ENCODE measurements around the gene DNAJC13.

DNAJC13 gene

GRCh38 chr3:132537297-132537696, 120.0 kb downstream of the DNAJC13 start:
- H3K9me3 ChIP-seq (ENCODE audit: control insufficient read depth in 1 of 2, low read length in 2 of 2): no peaks in the 10 kb centered on the region
- H3K4me1 ChIP-seq (ENCODE audit: control insufficient read depth in 1 of 2, insufficient read depth in 2 of 2, low read length in 2 of 2): peaks cover 0 to 4% of the 10 kb centered on the region in 2 donors
- H3K27ac ChIP-seq (ENCODE audit: low read depth, low read length): no peak overlapping the region
- peaks cover 3 to 45% of the 10 kb centered on the region in 2 donors for H3K36me3 ChIP-seq (ENCODE audit: control insufficient read depth in 1 of 2, insufficient read depth in 2 of 2, low read length in 2 of 2)
- H3K4me3 ChIP-seq (ENCODE audit: low read depth in 1 of 2, low read length in 2 of 2): no peak overlapping the region
- H3K27me3 ChIP-seq (ENCODE audit: control insufficient read depth in 1 of 2, insufficient read depth in 2 of 2, low read length in 2 of 2): no peaks in the 10 kb centered on the region
- no peak overlapping the region for H3K9ac ChIP-seq (ENCODE audit: low read depth in 1 of 2, low read length in 2 of 2)

- Histone ChIP-seq H3K9ac (ENCODE audit: low read depth in 1 of 2, low read length in 2 of 2) (no peak overlapping the region), H3K4me3 (ENCODE audit: low read depth in 1 of 2, low read length in 2 of 2) (no peak overlapping the region), H3K27ac (ENCODE audit: low read depth, low read length) (no peak overlapping the region), H3K36me3 (ENCODE audit: control insufficient read depth in 1 of 2, insufficient read depth in 2 of 2, low read length in 2 of 2) (peaks cover 3 to 45% of the 10 kb centered on the region in 2 donors), H3K9me3 (ENCODE audit: control insufficient read depth in 1 of 2, low read length in 2 of 2) (no peaks in the 10 kb centered on the region), H3K4me1 (ENCODE audit: control insufficient read depth in 1 of 2, insufficient read depth in 2 of 2, low read length in 2 of 2) (peaks cover 0 to 4% of the 10 kb centered on the region in 2 donors), H3K27me3 (ENCODE audit: control insufficient read depth in 1 of 2, insufficient read depth in 2 of 2, low read length in 2 of 2) (no peaks in the 10 kb centered on the region)
Observed at GRCh38 chr3:132538072-132538471, 120.8 kb downstream of the DNAJC13 start.

GRCh38 chr3:132539681-132540080, 122.4 kb downstream of the DNAJC13 start:
- Histone ChIP-seq H3K4me1 (ENCODE audit: control insufficient read depth in 1 of 2, insufficient read depth in 2 of 2, low read length in 2 of 2) (peaks cover 0 to 4% of the 10 kb centered on the region in 2 donors), H3K27me3 (ENCODE audit: control insufficient read depth in 1 of 2, insufficient read depth in 2 of 2, low read length in 2 of 2) (no peaks in the 10 kb centered on the region), H3K36me3 (ENCODE audit: control insufficient read depth in 1 of 2, insufficient read depth in 2 of 2, low read length in 2 of 2) (peaks cover 3 to 38% of the 10 kb centered on the region in 2 donors), H3K9me3 (ENCODE audit: control insufficient read depth in 1 of 2, low read length in 2 of 2) (no peaks in the 10 kb centered on the region), H3K9ac (ENCODE audit: low read depth in 1 of 2, low read length in 2 of 2) (no peak overlapping the region), H3K4me3 (ENCODE audit: low read depth in 1 of 2, low read length in 2 of 2) (no peak overlapping the region), H3K27ac (ENCODE audit: low read depth, low read length) (no peak overlapping the region)

GRCh38 chr3:132542577-132542976, 125.3 kb downstream of the DNAJC13 start:
- H3K36me3 ChIP-seq (ENCODE audit: control insufficient read depth in 1 of 2, insufficient read depth in 2 of 2, low read length in 2 of 2): peaks cover 3 to 38% of the 10 kb centered on the region in 2 donors
- H3K9ac ChIP-seq (ENCODE audit: low read depth in 1 of 2, low read length in 2 of 2): no peak overlapping the region
- H3K4me3 ChIP-seq (ENCODE audit: low read depth in 1 of 2, low read length in 2 of 2): no peak overlapping the region
- H3K27me3 ChIP-seq (ENCODE audit: control insufficient read depth in 1 of 2, insufficient read depth in 2 of 2, low read length in 2 of 2): no peaks in the 10 kb centered on the region
- H3K27ac ChIP-seq (ENCODE audit: low read depth, low read length): no peak overlapping the region
- H3K9me3 ChIP-seq (ENCODE audit: control insufficient read depth in 1 of 2, low read length in 2 of 2): no peaks in the 10 kb centered on the region
- H3K4me1 ChIP-seq (ENCODE audit: control insufficient read depth in 1 of 2, insufficient read depth in 2 of 2, low read length in 2 of 2): peaks cover 0 to 4% of the 10 kb centered on the region in 2 donors

- Histone ChIP-seq H3K4me1 (ENCODE audit: control insufficient read depth in 1 of 2, insufficient read depth in 2 of 2, low read length in 2 of 2) (no peaks in the 10 kb centered on the region), H3K36me3 (ENCODE audit: control insufficient read depth in 1 of 2, insufficient read depth in 2 of 2, low read length in 2 of 2) (peaks cover 3 to 34% of the 10 kb centered on the region in 2 donors), H3K4me3 (ENCODE audit: low read depth in 1 of 2, low read length in 2 of 2) (no peak overlapping the region), H3K9me3 (ENCODE audit: control insufficient read depth in 1 of 2, low read length in 2 of 2) (no peaks in the 10 kb centered on the region), H3K9ac (ENCODE audit: low read depth in 1 of 2, low read length in 2 of 2) (no peak overlapping the region), H3K27ac (ENCODE audit: low read depth, low read length) (no peak overlapping the region), H3K27me3 (ENCODE audit: control insufficient read depth in 1 of 2, insufficient read depth in 2 of 2, low read length in 2 of 2) (no peaks in the 10 kb centered on the region)
Observed at GRCh38 chr3:132543011-132543739, 125.9 kb downstream of the DNAJC13 start.

GRCh38 chr3:132544130-132544529, 126.8 kb downstream of the DNAJC13 start:
- Histone ChIP-seq H3K4me1 (ENCODE audit: control insufficient read depth in 1 of 2, insufficient read depth in 2 of 2, low read length in 2 of 2) (no peaks in the 10 kb centered on the region), H3K4me3 (ENCODE audit: low read depth in 1 of 2, low read length in 2 of 2) (no peak overlapping the region), H3K9me3 (ENCODE audit: control insufficient read depth in 1 of 2, low read length in 2 of 2) (no peaks in the 10 kb centered on the region), H3K9ac (ENCODE audit: low read depth in 1 of 2, low read length in 2 of 2) (no peak overlapping the region), H3K27ac (ENCODE audit: low read depth, low read length) (no peak overlapping the region), H3K27me3 (ENCODE audit: control insufficient read depth in 1 of 2, insufficient read depth in 2 of 2, low read length in 2 of 2) (no peaks in the 10 kb centered on the region), H3K36me3 (ENCODE audit: control insufficient read depth in 1 of 2, insufficient read depth in 2 of 2, low read length in 2 of 2) (peaks cover 0 to 30% of the 10 kb centered on the region in 2 donors)

- H3K36me3 ChIP-seq (ENCODE audit: control insufficient read depth in 1 of 2, insufficient read depth in 2 of 2, low read length in 2 of 2): peaks cover 0 to 16% of the 10 kb centered on the region in 2 donors
Observed at GRCh38 chr3:132545471-132545870, 128.2 kb downstream of the DNAJC13 start.

GRCh38 chr3:132549169-132549568, 131.9 kb downstream of the DNAJC13 start:
- no peaks in the 10 kb centered on the region for H3K9me3 ChIP-seq (ENCODE audit: control insufficient read depth in 1 of 2, low read length in 2 of 2)
- no peak overlapping the region for H3K9ac ChIP-seq (ENCODE audit: low read depth in 1 of 2, low read length in 2 of 2)
- H3K27me3 ChIP-seq (ENCODE audit: control insufficient read depth in 1 of 2, insufficient read depth in 2 of 2, low read length in 2 of 2): no peaks in the 10 kb centered on the region
- H3K4me3 ChIP-seq (ENCODE audit: low read depth in 1 of 2, low read length in 2 of 2): no peak overlapping the region
- no peak overlapping the region for H3K27ac ChIP-seq (ENCODE audit: low read depth, low read length)
- H3K4me1 ChIP-seq (ENCODE audit: control insufficient read depth in 1 of 2, insufficient read depth in 2 of 2, low read length in 2 of 2): peaks cover 4 to 11% of the 10 kb centered on the region in 2 donors
- H3K36me3 ChIP-seq (ENCODE audit: control insufficient read depth in 1 of 2, insufficient read depth in 2 of 2, low read length in 2 of 2): no peaks in the 10 kb centered on the region

More at GRCh38 chr3:132545471-132545870, 128.2 kb downstream of the DNAJC13 start:
- Histone ChIP-seq H3K4me3 (ENCODE audit: low read depth in 1 of 2, low read length in 2 of 2) (no peak overlapping the region), H3K27me3 (ENCODE audit: control insufficient read depth in 1 of 2, insufficient read depth in 2 of 2, low read length in 2 of 2) (no peaks in the 10 kb centered on the region), H3K9ac (ENCODE audit: low read depth in 1 of 2, low read length in 2 of 2) (no peak overlapping the region), H3K9me3 (ENCODE audit: control insufficient read depth in 1 of 2, low read length in 2 of 2) (no peaks in the 10 kb centered on the region), H3K27ac (ENCODE audit: low read depth, low read length) (no peak overlapping the region), H3K4me1 (ENCODE audit: control insufficient read depth in 1 of 2, insufficient read depth in 2 of 2, low read length in 2 of 2) (peaks cover 4 to 6% of the 10 kb centered on the region in 2 donors)

- H3K27ac ChIP-seq (ENCODE audit: low read depth, low read length): no peak overlapping the region
- no peak overlapping the region for H3K4me3 ChIP-seq (ENCODE audit: low read depth in 1 of 2, low read length in 2 of 2)
- H3K4me1 ChIP-seq (ENCODE audit: control insufficient read depth in 1 of 2, insufficient read depth in 2 of 2, low read length in 2 of 2): peaks cover 4 to 11% of the 10 kb centered on the region in 2 donors
- no peaks in the 10 kb centered on the region for H3K27me3 ChIP-seq (ENCODE audit: control insufficient read depth in 1 of 2, insufficient read depth in 2 of 2, low read length in 2 of 2)
- H3K36me3 ChIP-seq (ENCODE audit: control insufficient read depth in 1 of 2, insufficient read depth in 2 of 2, low read length in 2 of 2): no peaks in the 10 kb centered on the region
- no peaks in the 10 kb centered on the region for H3K9me3 ChIP-seq (ENCODE audit: control insufficient read depth in 1 of 2, low read length in 2 of 2)
- H3K9ac ChIP-seq (ENCODE audit: low read depth in 1 of 2, low read length in 2 of 2): no peak overlapping the region
Observed at GRCh38 chr3:132549890-132550578, 132.7 kb downstream of the DNAJC13 start.

- Histone ChIP-seq H3K4me1 (ENCODE audit: control insufficient read depth in 1 of 2, insufficient read depth in 2 of 2, low read length in 2 of 2) (peaks cover 4 to 11% of the 10 kb centered on the region in 2 donors), H3K9me3 (ENCODE audit: control insufficient read depth in 1 of 2, low read length in 2 of 2) (no peaks in the 10 kb centered on the region), H3K4me3 (ENCODE audit: low read depth in 1 of 2, low read length in 2 of 2) (no peak overlapping the region), H3K27me3 (ENCODE audit: control insufficient read depth in 1 of 2, insufficient read depth in 2 of 2, low read length in 2 of 2) (no peaks in the 10 kb centered on the region), H3K27ac (ENCODE audit: low read depth, low read length) (no peak overlapping the region), H3K36me3 (ENCODE audit: control insufficient read depth in 1 of 2, insufficient read depth in 2 of 2, low read length in 2 of 2) (no peaks in the 10 kb centered on the region), H3K9ac (ENCODE audit: low read depth in 1 of 2, low read length in 2 of 2) (no peak overlapping the region)
Observed at GRCh38 chr3:132550579-132551305, 133.4 kb downstream of the DNAJC13 start.
